GM23248 (cell line): Measurements from ENCODE around the gene ZNF697. TPM values are rescaled to one million over a fixed set of nuclear protein-coding genes. Genes with fewer than 3 reads are reported as not detected.

Experiments used
- DNase-seq: peaks from one replicate; pipeline ENCODE4 v3.0.0-alpha.2; 2015
- H2AFZ ChIP-seq: fragments of 200-600 bp; sonication (generic); 2 replicates; pipeline ENCODE4 v1.6.1; 2016; ENCODE audit warnings: antibody characterized with exemption
- H3F3A ChIP-seq: fragments of 200-600 bp; sonication (generic); 2 replicates; pipeline ENCODE4 v1.6.1; 2016; ENCODE audit warnings: mild to moderate bottlenecking, antibody characterized with exemption, mixed run types; ENCODE audit not compliant: insufficient read depth
- H3K27ac ChIP-seq: fragments of 200-600 bp; sonication (generic); 2 replicates; pipeline ENCODE4 v1.5.1; 2016; ENCODE audit warnings: mild to moderate bottlenecking
- H3K27me3 ChIP-seq: fragments of 200-600 bp; sonication (generic); replicated peaks from 2 replicates; pipeline ENCODE4 v1.6.1; 2016; ENCODE audit warnings: mild to moderate bottlenecking; ENCODE audit not compliant: insufficient read depth
- H3K36me3 ChIP-seq: fragments of 200-600 bp; sonication (generic); 2 replicates; pipeline ENCODE4 v1.6.1; 2016; ENCODE audit warnings: low read depth, mild to moderate bottlenecking
- H3K4me1 ChIP-seq: fragments of 200-600 bp; sonication (generic); 2 replicates; pipeline ENCODE4 v1.6.1; 2016; ENCODE audit warnings: mild to moderate bottlenecking; ENCODE audit not compliant: insufficient read depth
- H3K4me2 ChIP-seq: fragments of 200-600 bp; sonication (generic); one replicate; pipeline ENCODE4 v1.6.1; 2016; ENCODE audit warnings: mild to moderate bottlenecking; ENCODE audit not compliant: unreplicated experiment
- H3K4me3 ChIP-seq: fragments of 200-600 bp; sonication (generic); 2 replicates; pipeline ENCODE4 v1.5.1; 2016; ENCODE audit warnings: mild to moderate bottlenecking
- H3K79me2 ChIP-seq: fragments of 200-600 bp; sonication (generic); 2 replicates; pipeline ENCODE4 v1.6.1; 2016; ENCODE audit warnings: mild to moderate bottlenecking; ENCODE audit not compliant: insufficient read depth
- H3K9ac ChIP-seq: fragments of 200-600 bp; sonication (generic); 2 replicates; pipeline ENCODE4 v1.6.1; 2016; ENCODE audit warnings: mild to moderate bottlenecking
- H3K9me2 ChIP-seq: fragments of 200-600 bp; sonication (generic); 2 replicates; pipeline ENCODE4 v1.6.1; 2016; ENCODE audit warnings: mixed run types, mild to moderate bottlenecking, moderate library complexity; ENCODE audit not compliant: insufficient read depth
- H3K9me3 ChIP-seq: fragments of 200-600 bp; sonication (generic); one replicate; pipeline ENCODE4 v1.6.1; 2017; ENCODE audit warnings: low read depth
- H4K20me1 ChIP-seq: fragments of 200-600 bp; sonication (generic); 2 replicates; pipeline ENCODE4 v1.6.0; 2016; ENCODE audit not compliant: insufficient read depth
- EZH2 ChIP-seq: fragments of 200-600 bp; sonication (generic); IDR thresholded peaks from 2 replicates; pipeline ENCODE4 v1.6.1; 2018; ENCODE audit warnings: antibody characterized with exemption, mild to moderate bottlenecking; ENCODE audit not compliant: insufficient read depth, poor library complexity, severe bottlenecking
- EZH2phosphoT487 ChIP-seq: fragments of 200-600 bp; sonication (generic); IDR thresholded peaks from 2 replicates; pipeline ENCODE4 v1.6.1; 2018; ENCODE audit warnings: antibody characterized with exemption, moderate library complexity, mild to moderate bottlenecking, low read depth; ENCODE audit not compliant: insufficient read depth
- WGBS, 2 experiments: methylation state at CpG; one replicate each; pipeline ENCODE4 v1.1.6; 2015 to 2017; ENCODE audit warnings: low lambda C conversion rate in 2 of 2, low coverage in 1 of 2; ENCODE audit errors: missing lambda C conversion rate in 2 of 2; 5-methylcytosine and 5-hydroxymethylcytosine counted together
- in situ Hi-C: fragments of 300-500 bp; cut with MboI; formaldehyde crosslinking; loops from 2 replicates; pipeline ENCODE4 v1.15.0; 2020
- polyA plus RNA-seq: library from polyadenylated mRNA; unstranded; fragments of >200 nt; fragmentation: Nextera tagmentation; extraction: Ambion mirVana; gene quantifications from 2 replicates; pipeline ENCODE4 v1.2.1, GENCODE V29; 2016
- total RNA-seq: library from RNA; depleted of rRNA; stranded (reverse); fragments of >200 nt; shearing (Covaris generic); gene quantifications from 2 replicates; pipeline ENCODE4 v1.2.3, GENCODE V29; 2014

ZNF697 gene
- total and polyA plus RNA-seq, 2 experiments from 2014 or later: 0.55 to 9.1 TPM

DNA sequence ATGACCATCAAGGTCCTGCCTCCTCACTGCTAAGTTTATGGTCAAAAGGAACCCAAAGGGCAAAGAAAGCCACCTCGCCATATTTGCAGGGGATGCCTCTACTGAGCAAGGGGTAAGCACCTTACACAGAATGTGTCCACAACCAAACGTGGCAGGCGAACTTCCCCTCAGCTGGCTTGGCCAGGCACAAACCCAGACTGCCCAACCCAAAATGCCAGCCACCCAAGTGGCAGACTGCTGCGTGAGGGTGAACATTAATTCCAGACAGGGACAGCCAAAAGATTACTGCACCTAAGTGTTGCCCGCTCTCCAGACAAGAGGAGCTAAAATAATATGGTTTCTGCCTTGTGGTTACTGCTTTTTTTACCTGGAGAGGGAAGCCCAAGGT is 16.0 kb downstream of the ZNF697 start:
- in situ Hi-C loops: no loop called here
- Histone ChIP-seq H4K20me1 (no peaks in the 10 kb centered on the region), H3F3A (peaks cover 14% of the 10 kb centered on the region), H3K9ac (peak overlapping the region; percentile 56), H2AFZ (peak overlapping the region; percentile 36), H3K27me3 (no peaks in the 10 kb centered on the region), H3K4me3 (peak overlapping the region; percentile 60), H3K4me2 (peak overlapping the region; percentile 63), H3K4me1 (peaks cover 30% of the 10 kb centered on the region), H3K36me3 (no peaks in the 10 kb centered on the region), H3K27ac (peak overlapping the region; percentile 5; the same call in 1 of the 2 replicates), H3K9me2 (no peaks in the 10 kb centered on the region), H3K79me2 (peaks cover 100% of the 10 kb centered on the region), H3K9me3 (no peaks in the 10 kb centered on the region)
- 58 to 66% methylated on average over 5 of the region's 5 CpGs for WGBS, 2 experiments
- no peak for TF ChIP-seq EZH2phosphoT487
- no peak for TF ChIP-seq EZH2
- DNase-seq: no peak

DNA sequence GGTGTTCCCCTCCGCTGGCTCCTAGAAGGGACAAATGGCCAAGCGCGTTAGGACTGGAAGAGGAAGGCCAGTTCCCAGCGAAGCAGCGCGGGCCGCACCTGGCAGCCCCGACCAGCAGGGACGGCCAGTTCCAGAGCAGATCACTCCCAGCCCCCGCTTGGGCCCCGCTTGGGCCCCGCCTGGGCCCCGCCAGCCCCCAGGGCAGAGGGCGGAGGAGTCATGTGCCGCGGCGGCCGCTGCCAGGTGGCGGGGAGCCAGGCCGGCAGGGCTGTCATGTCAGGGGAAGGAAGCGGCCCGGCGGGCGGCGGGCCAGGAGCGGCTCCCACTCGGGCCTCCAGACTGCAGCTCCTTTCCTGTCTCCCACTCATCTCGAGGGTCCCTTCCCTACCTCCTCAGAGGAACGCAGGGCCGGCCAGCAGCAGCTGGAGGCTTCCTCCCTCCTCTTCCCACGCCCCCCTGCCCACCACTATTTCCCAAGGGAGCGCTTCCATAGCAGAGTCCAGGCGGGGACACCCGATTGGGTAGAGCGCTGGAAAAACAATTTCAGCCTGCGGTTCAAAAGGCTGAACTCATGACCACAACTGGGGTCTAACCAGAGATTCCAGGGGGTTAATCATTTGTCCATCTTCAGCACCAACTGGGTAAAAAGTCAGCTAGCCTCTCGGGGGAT is 16.5 kb downstream of the ZNF697 start:
- peak overlapping the region; percentile 5; the same call in 1 of the 2 replicates for H3K27ac ChIP-seq

DNA sequence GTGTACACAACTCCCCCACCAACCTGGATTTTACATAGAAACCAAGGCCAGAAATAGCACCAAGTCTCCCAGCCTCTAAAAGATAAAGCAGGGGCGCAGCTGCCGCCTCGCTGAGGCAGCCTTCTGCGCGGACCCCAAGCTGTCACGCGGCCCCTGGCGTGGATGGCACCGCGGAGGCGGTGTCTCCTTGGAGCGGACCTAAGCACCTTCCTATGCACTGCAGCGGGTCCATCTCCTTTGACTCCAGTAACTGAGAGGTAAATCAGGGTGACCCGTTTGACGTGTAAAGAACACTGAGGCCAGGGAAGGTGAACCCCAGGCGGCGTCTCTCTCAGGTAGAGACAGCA is 17.0 kb downstream of the ZNF697 start:
- peak overlapping the region; percentile 56 for H3K9ac ChIP-seq
- H3K9me3 ChIP-seq: no peaks in the 10 kb centered on the region

More for the DNA sequence above, 16.5 kb downstream of the ZNF697 start:
- H3K9ac ChIP-seq: peak overlapping the region; percentile 56
- peak; percentile 75 for DNase-seq
- H3K27me3 ChIP-seq: no peaks in the 10 kb centered on the region
- no peaks in the 10 kb centered on the region for H3K9me3 ChIP-seq
- H4K20me1 ChIP-seq: no peaks in the 10 kb centered on the region
- peaks cover 9% of the 10 kb centered on the region for H3F3A ChIP-seq
- peak overlapping the region; percentile 63 for H3K4me2 ChIP-seq
- in situ Hi-C loops: no loop called here
- 2 to 5% methylated on average over 29 of the region's 37 CpGs for WGBS, 2 experiments
- peak overlapping the region; percentile 60 for H3K4me3 ChIP-seq
- TF ChIP-seq EZH2: no peak
- peaks cover 98% of the 10 kb centered on the region for H3K79me2 ChIP-seq
- peak overlapping the region; percentile 36 for H2AFZ ChIP-seq
- no peaks in the 10 kb centered on the region for H3K36me3 ChIP-seq
- peaks cover 32% of the 10 kb centered on the region for H3K4me1 ChIP-seq
- H3K9me2 ChIP-seq: no peaks in the 10 kb centered on the region

GRCh38 chr1:119626841-119627240 is 21.2 kb downstream of the ZNF697 start:
- no peak overlapping the region for H3K4me3 ChIP-seq
- H3F3A ChIP-seq: no peaks in the 10 kb centered on the region
- no peaks in the 10 kb centered on the region for H3K36me3 ChIP-seq
- H3K27ac ChIP-seq: 0 out of 2 replicates have a peak overlapping the region, but pooled peaks have one; percentile 19
- peaks cover 59% of the 10 kb centered on the region for H3K79me2 ChIP-seq
- WGBS, 2 experiments: 30 to 33% methylated on average over 3 of the region's 3 CpGs
- no peak overlapping the region for H3K9ac ChIP-seq
- H4K20me1 ChIP-seq: no peaks in the 10 kb centered on the region
- TF ChIP-seq EZH2phosphoT487 (no peak), EZH2 (no peak)
- no peaks in the 10 kb centered on the region for H3K9me2 ChIP-seq
- H3K27me3 ChIP-seq: no peaks in the 10 kb centered on the region
- H3K4me2 ChIP-seq: peak overlapping the region; percentile 44
- in situ Hi-C loops: no loop called here
- no peak overlapping the region for H2AFZ ChIP-seq
- DNase-seq: peak; percentile 50
- H3K4me1 ChIP-seq: peaks cover 14% of the 10 kb centered on the region
- H3K9me3 ChIP-seq: no peaks in the 10 kb centered on the region

More for the DNA sequence above, 17.0 kb downstream of the ZNF697 start:
- Histone ChIP-seq H3K4me1 (peaks cover 27% of the 10 kb centered on the region), H3K27ac (0 out of 2 replicates have a peak overlapping the region, but pooled peaks have one; percentile 5), H2AFZ (peak overlapping the region; percentile 36), H3K36me3 (no peaks in the 10 kb centered on the region), H4K20me1 (no peaks in the 10 kb centered on the region), H3K4me3 (peak overlapping the region; percentile 60), H3K4me2 (peak overlapping the region; percentile 63), H3K79me2 (peaks cover 92% of the 10 kb centered on the region), H3K27me3 (no peaks in the 10 kb centered on the region), H3F3A (peaks cover 6% of the 10 kb centered on the region), H3K9me2 (no peaks in the 10 kb centered on the region)
- no peak for DNase-seq
- 60% methylated on average over 17 of the region's 17 CpGs for WGBS, 2 experiments
- in situ Hi-C loops: no loop called here
- TF ChIP-seq EZH2 (no peak), EZH2phosphoT487 (no peak)
